Skin of body (tissue), 2 donors: Measurements from ENCODE around the gene ESRRB. TPM values are rescaled to one million over a fixed set of nuclear protein-coding genes. Genes with fewer than 3 reads are reported as not detected.

Source experiments
- DNase-seq: peaks from one replicate; lab custom pipeline; 2025; lab: John Stamatoyannopoulos, UW
- total RNA-seq: library from RNA; depleted of rRNA; stranded (reverse); fragments of >200 nt; gene quantifications from one replicate; pipeline ENCODE4 v1.2.3, GENCODE V29; 2014

The ESRRB gene
- total RNA-seq, 1 donor from 2014 or later: 0.59 TPM

- no peak for DNase-seq
Measured at GRCh38 chr14:76450476-76450875, 74.5 kb downstream of the ESRRB start.

- DNase-seq: peak; percentile 1
Measured at GRCh38 chr14:76456200-76456599, 80.3 kb downstream of the ESRRB start.

- DNase-seq: no peak
Measured at GRCh38 chr14:76456891-76457586, 81.1 kb downstream of the ESRRB start.

GRCh38 chr14:76457841-76458240 lies 81.9 kb downstream of the ESRRB start:
- DNase-seq: no peak

GRCh38 chr14:76461886-76462285 lies 85.9 kb downstream of the ESRRB start:
- DNase-seq: no peak

- DNase-seq: no peak
Measured at GRCh38 chr14:76462330-76462729, 86.4 kb downstream of the ESRRB start.

- DNase-seq: no peak
Measured at GRCh38 chr14:76463105-76463504, 87.2 kb downstream of the ESRRB start.

- DNase-seq: no peak
Measured at GRCh38 chr14:76464856-76465255, 88.9 kb downstream of the ESRRB start.

GRCh38 chr14:76465664-76466063 lies 89.7 kb downstream of the ESRRB start:
- no peak for DNase-seq

- DNase-seq: no peak
Measured at GRCh38 chr14:76467711-76468155, 91.8 kb downstream of the ESRRB start.

- DNase-seq: no peak
Measured at GRCh38 chr14:76472199-76472723, 96.3 kb downstream of the ESRRB start.

- no peak for DNase-seq
Measured at GRCh38 chr14:76473481-76474263, 97.7 kb downstream of the ESRRB start.

- no peak for DNase-seq
Measured at GRCh38 chr14:76480426-76480825, 104.5 kb downstream of the ESRRB start.

GRCh38 chr14:76484355-76484754 lies 108.4 kb downstream of the ESRRB start:
- DNase-seq: no peak

- no peak for DNase-seq
Measured at GRCh38 chr14:76486251-76486743, 110.4 kb downstream of the ESRRB start.

GRCh38 chr14:76488551-76488950 lies 112.6 kb downstream of the ESRRB start:
- DNase-seq: no peak

- no peak for DNase-seq
Measured at GRCh38 chr14:76489667-76490066, 113.7 kb downstream of the ESRRB start.

GRCh38 chr14:76490111-76490510 lies 114.2 kb downstream of the ESRRB start:
- DNase-seq: no peak

GRCh38 chr14:76490735-76491134 lies 114.8 kb downstream of the ESRRB start:
- DNase-seq: no peak

GRCh38 chr14:76491172-76491930 lies 115.4 kb downstream of the ESRRB start:
- no peak for DNase-seq

GRCh38 chr14:76495983-76496382 lies 120.0 kb downstream of the ESRRB start:
- DNase-seq: no peak

GRCh38 chr14:76496595-76496994 lies 120.7 kb downstream of the ESRRB start:
- DNase-seq: no peak
